Measurements from ENCODE around the gene CALB2. TPM values are rescaled to one million over a fixed set of nuclear protein-coding genes. Genes with fewer than 3 reads are reported as not detected.

Gene CALB2
- total and polyA plus RNA-seq, 2 donors (not counting 3 experiments of a cell fraction or from before 2014, with no cell fraction given): not detected

- ChIA-PET POLR2A (no interaction called here), CTCF (interaction anchor here (0.8 to 1.3 kb wide), 3 partner anchors 8 to 53 kb away, joined by 3 to 6 read pairs (median 6); no protein-coding TSS in a partner anchor)
- Histone ChIP-seq H3K27me3 (ENCODE audit: control insufficient read depth in 2 of 2, insufficient read depth in 2 of 2, low read length in 2 of 2) (no peaks in the 10 kb centered on the region), H3K4me2 (ENCODE audit: insufficient read depth, low read length) (no peak overlapping the region), H3K27ac (ENCODE audit: insufficient read depth, low read depth, low read length) (no peak overlapping the region), H4K20me1 (replicated peaks; ENCODE audit: control insufficient read depth, extremely low read depth, insufficient read depth, low read length) (no peaks in the 10 kb centered on the region), H3K9ac (replicated peaks; ENCODE audit: extremely low read depth, insufficient read depth, low read length) (no peak overlapping the region), H2AFZ (ENCODE audit: low read depth, low read length) (no peak overlapping the region), H3K4me1 (ENCODE audit: control insufficient read depth, extremely low read depth, insufficient read depth, low read length) (no peaks in the 10 kb centered on the region), H3K79me2 (ENCODE audit: control insufficient read depth, insufficient read depth, low read length) (no peaks in the 10 kb centered on the region), H3K4me3 (replicated peaks in 1 of 3; ENCODE audit: insufficient read depth in 1 of 3, low read depth in 1 of 3, low read length in 3 of 3) (no peak overlapping the region), H3K36me3 (ENCODE audit: control insufficient read depth in 2 of 2, extremely low read depth in 1 of 2, insufficient read depth in 2 of 2, low read length in 2 of 2) (no peaks in the 10 kb centered on the region), H3K9me3 (replicated peaks; ENCODE audit: control insufficient read depth, insufficient read depth, low read length) (no peaks in the 10 kb centered on the region), H3K9me1 (replicated peaks; ENCODE audit: control insufficient read depth, extremely low read depth, insufficient read depth, low read length) (no peaks in the 10 kb centered on the region)
- intact Hi-C loops (cut with micrococcal nuclease) (no loop called here), dilution Hi-C loops (cut with MboI; ENCODE audit: extremely low pct_ligation_motif_present, low sequenced_read_pairs) (no loop called here)
- no peak for FAIRE-seq
- BruUV-seq (replicated peaks): no TSS peak
- DNase-seq (ENCODE audit: low read depth, low spot score): no peak
- TF ChIP-seq JUN (IDR thresholded peaks at IDR 0.05; ENCODE audit: borderline replicate concordance, insufficient read depth, insufficient read length, low read depth): no peak
- TF ChIP-seq EZH2 (IDR thresholded peaks at IDR 0.05; ENCODE audit: borderline replicate concordance, low read depth, low read length, severe bottlenecking): no peak
These were observed 5.7 kb downstream of the CALB2 start for GRCh38 chr16:71364133-71364681.

DNA sequence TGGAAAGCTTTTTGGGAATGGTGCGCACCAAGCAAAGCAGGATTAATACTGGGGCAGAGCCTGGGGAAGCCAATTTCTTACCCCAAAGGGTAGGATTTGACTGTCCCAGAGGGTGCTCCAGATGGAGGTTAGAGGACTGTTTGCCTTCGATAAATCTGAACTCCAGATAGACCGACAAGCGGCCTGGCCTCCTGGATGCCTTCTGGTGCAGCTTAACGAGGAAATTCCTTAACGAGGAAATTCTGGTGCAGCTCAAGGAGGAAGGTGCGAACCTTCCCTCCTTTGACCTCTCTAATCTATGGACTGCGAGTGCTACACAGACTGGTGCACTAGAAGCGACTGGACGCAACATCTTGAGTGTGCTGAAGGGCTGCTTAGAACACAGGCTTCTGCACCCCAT lies 6.5 kb downstream of the CALB2 start:
- no peak for FAIRE-seq
- Histone ChIP-seq H3K4me1 (ENCODE audit: control insufficient read depth, extremely low read depth, insufficient read depth, low read length) (no peaks in the 10 kb centered on the region), H3K9me3 (replicated peaks; ENCODE audit: control insufficient read depth, insufficient read depth, low read length) (no peaks in the 10 kb centered on the region), H3K36me3 (ENCODE audit: control insufficient read depth in 2 of 2, extremely low read depth in 1 of 2, insufficient read depth in 2 of 2, low read length in 2 of 2) (no peaks in the 10 kb centered on the region), H3K9me1 (replicated peaks; ENCODE audit: control insufficient read depth, extremely low read depth, insufficient read depth, low read length) (no peaks in the 10 kb centered on the region), H3K27me3 (ENCODE audit: control insufficient read depth in 2 of 2, insufficient read depth in 2 of 2, low read length in 2 of 2) (no peaks in the 10 kb centered on the region), H3K79me2 (ENCODE audit: control insufficient read depth, insufficient read depth, low read length) (no peaks in the 10 kb centered on the region), H3K4me2 (ENCODE audit: insufficient read depth, low read length) (no peak overlapping the region), H4K20me1 (replicated peaks; ENCODE audit: control insufficient read depth, extremely low read depth, insufficient read depth, low read length) (no peaks in the 10 kb centered on the region), H3K27ac (ENCODE audit: insufficient read depth, low read depth, low read length) (no peak overlapping the region), H3K4me3 (replicated peaks in 1 of 3; ENCODE audit: insufficient read depth in 1 of 3, low read depth in 1 of 3, low read length in 3 of 3) (no peak overlapping the region), H2AFZ (ENCODE audit: low read depth, low read length) (no peak overlapping the region), H3K9ac (replicated peaks; ENCODE audit: extremely low read depth, insufficient read depth, low read length) (no peak overlapping the region)
- TF ChIP-seq FOS (IDR thresholded peaks at IDR 0.05; ENCODE audit: borderline replicate concordance, insufficient read depth, low read length) (no peak), POLR2A (IDR thresholded peaks at IDR 0.05; ENCODE audit: low read depth, low read length) (no peak), POLR2AphosphoS5 (IDR thresholded peaks at IDR 0.05; ENCODE audit: insufficient read depth, low read depth, low read length) (no peak), CTCF (IDR thresholded peaks at IDR 0.05; ENCODE audit: extremely low read depth in 1 of 2, insufficient read depth in 1 of 2, low read depth in 1 of 2, low read length in 2 of 2) (no peak)
- dilution Hi-C loops (cut with MboI; ENCODE audit: extremely low pct_ligation_motif_present, low sequenced_read_pairs) (no loop called here), intact Hi-C loops (cut with micrococcal nuclease) (no loop called here)
- no TSS peak for BruUV-seq (replicated peaks)
- CTCF ChIA-PET: interaction anchor here (0.8 to 1.1 kb wide), 2 partner anchors 9 to 53 kb away, joined by 3 to 6 read pairs; no protein-coding TSS in a partner anchor
- POLR2A ChIA-PET: no interaction called here
- no peak for DNase-seq (ENCODE audit: low read depth, low spot score)
